Uterus (tissue), 4 donors: ENCODE measurements around the gene PRKCE. TPM values are rescaled to one million over a fixed set of nuclear protein-coding genes. Genes with fewer than 3 reads are reported as not detected.
A peak's percentile ranks its signal among the peaks of the same experiment; 100 is the strongest.

Experiments
- DNase-seq, 2 donors: peaks; one replicate each; pipeline ENCODE4 v3.0.0-alpha.2; 2019 to 2020
- H3K27ac ChIP-seq, 2 donors: fragments of 200-600 bp; sonication (generic); 1 replicate in 1 of 2; 2 replicates in 1 of 2; pipeline ENCODE4 v1.5.1; 2016 to 2018
- H3K27me3 ChIP-seq, 2 donors: fragments of 200-600 bp; sonication (generic); one replicate each; pipeline ENCODE4 v1.5.1; 2018 to 2019; ENCODE audit warnings: control low read depth in 1 of 2
- H3K36me3 ChIP-seq, 2 donors: fragments of 200-600 bp; sonication (generic); one replicate each; pipeline ENCODE4 v1.5.1; 2019; ENCODE audit warnings: control low read depth in 1 of 2
- H3K4me1 ChIP-seq, 2 donors: fragments of 200-600 bp; sonication (generic); one replicate each; pipeline ENCODE4 v1.5.1; 2018 to 2019; ENCODE audit warnings: control low read depth in 1 of 2
- H3K4me3 ChIP-seq, 2 donors: fragments of 200-600 bp; sonication (generic); 1 replicate in 1 of 2; 2 replicates in 1 of 2; pipeline ENCODE4 v1.5.1; 2018 to 2019; ENCODE audit warnings: mild to moderate bottlenecking in 1 of 2
- H3K9me3 ChIP-seq, 2 donors: fragments of 200-600 bp; sonication (generic); one replicate each; pipeline ENCODE4 v1.5.1; 2019; ENCODE audit warnings: control low read depth in 1 of 2
- POLR2A ChIP-seq, 2 donors: fragments of 450-650 bp; IDR thresholded peaks; one replicate each; pipeline ENCODE4 v1.6.1; 2016; ENCODE audit warnings: antibody characterized with exemption in 2 of 2, mild to moderate bottlenecking in 1 of 2, moderate library complexity in 1 of 2
- intact Hi-C: fragments of 100-400 bp; cut with DNase I; formaldehyde crosslinking; loops from one replicate; pipeline ENCODE4 v1.15.1; 2023; ENCODE audit warnings: low total_unique reads
- total RNA-seq, 4 donors: library from RNA; depleted of rRNA in 3 of 4; stranded (reverse); fragments of >200 nt in 3 of 4; gene quantifications; one replicate each; pipeline versions ENCODE4 v1.1.0 to v1.2.4, GENCODE V29; 2014 to 2023
- TF ChIP-seq, protein P1 (sequence below), 4 experiments: fragments of 200-600 bp in 2 of 4; fragments of 450-650 bp in 2 of 4; sonication (generic) in 2 of 4; IDR thresholded peaks; one replicate each; pipeline ENCODE4 v1.5.1; 2016 to 2019; ENCODE audit warnings: antibody characterized with exemption in 4 of 4, mild to moderate bottlenecking in 2 of 4, moderate library complexity in 1 of 4
- donor health status: DM: yes; HTN: yes; CAD: no.

Gene PRKCE
- total RNA-seq, 4 donors from 2014 or later, result 3.8 to 47.6 (median 14.2) TPM

DNA sequence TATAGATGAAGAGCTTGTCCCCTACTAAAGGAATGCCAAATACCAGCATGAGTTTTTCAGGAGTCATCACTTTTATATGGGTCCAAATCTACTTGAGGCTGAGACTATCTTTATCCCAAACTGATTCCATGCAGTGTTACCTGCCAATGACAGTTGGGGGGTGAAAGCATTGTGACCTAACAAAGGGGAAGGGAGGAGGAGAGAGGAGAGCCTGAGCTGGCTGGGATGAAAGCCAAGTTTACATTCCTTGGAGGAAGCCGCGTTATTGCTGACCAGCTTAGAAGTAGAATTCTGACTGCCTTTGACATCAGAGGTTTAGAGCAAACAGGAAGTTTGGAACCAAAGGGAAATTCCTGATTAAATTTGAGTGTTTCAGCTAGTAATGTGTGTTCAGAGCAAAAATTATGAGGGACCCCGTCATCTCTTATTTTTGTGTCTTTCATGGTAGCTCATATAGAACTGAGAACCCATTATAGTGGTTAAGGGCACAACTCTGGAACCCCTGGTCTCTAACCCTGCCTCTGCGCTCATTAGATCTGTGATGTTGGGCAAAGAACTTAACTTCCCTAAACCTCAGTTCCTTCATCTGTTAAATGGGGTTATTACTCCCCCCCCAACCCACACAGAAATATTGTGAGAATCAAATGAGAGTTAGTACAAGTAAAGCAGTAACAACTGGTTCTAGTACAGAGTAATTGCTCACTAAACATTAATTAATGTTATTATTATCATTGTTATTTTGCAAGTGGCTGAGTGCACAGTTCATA lies 446.4 kb downstream of the PRKCE start:
- Histone ChIP-seq H3K4me3 (no peak overlapping the region), H3K36me3 (no peaks in the 10 kb centered on the region), H3K4me1 (no peaks in the 10 kb centered on the region), H3K27me3 (no peaks in the 10 kb centered on the region), H3K27ac (peak overlapping the region; percentile 64 to 72), H3K9me3 (no peaks in the 10 kb centered on the region)
- peak; percentile 59 to 80 for DNase-seq
- intact Hi-C loops, result no loop called here
- TF ChIP-seq POLR2A (IDR thresholded peaks at IDR 0.05), result no peak
- TF ChIP-seq, protein P1, sequence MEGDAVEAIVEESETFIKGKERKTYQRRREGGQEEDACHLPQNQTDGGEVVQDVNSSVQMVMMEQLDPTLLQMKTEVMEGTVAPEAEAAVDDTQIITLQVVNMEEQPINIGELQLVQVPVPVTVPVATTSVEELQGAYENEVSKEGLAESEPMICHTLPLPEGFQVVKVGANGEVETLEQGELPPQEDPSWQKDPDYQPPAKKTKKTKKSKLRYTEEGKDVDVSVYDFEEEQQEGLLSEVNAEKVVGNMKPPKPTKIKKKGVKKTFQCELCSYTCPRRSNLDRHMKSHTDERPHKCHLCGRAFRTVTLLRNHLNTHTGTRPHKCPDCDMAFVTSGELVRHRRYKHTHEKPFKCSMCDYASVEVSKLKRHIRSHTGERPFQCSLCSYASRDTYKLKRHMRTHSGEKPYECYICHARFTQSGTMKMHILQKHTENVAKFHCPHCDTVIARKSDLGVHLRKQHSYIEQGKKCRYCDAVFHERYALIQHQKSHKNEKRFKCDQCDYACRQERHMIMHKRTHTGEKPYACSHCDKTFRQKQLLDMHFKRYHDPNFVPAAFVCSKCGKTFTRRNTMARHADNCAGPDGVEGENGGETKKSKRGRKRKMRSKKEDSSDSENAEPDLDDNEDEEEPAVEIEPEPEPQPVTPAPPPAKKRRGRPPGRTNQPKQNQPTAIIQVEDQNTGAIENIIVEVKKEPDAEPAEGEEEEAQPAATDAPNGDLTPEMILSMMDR (IDR thresholded peaks at IDR 0.05), result no peak

DNA sequence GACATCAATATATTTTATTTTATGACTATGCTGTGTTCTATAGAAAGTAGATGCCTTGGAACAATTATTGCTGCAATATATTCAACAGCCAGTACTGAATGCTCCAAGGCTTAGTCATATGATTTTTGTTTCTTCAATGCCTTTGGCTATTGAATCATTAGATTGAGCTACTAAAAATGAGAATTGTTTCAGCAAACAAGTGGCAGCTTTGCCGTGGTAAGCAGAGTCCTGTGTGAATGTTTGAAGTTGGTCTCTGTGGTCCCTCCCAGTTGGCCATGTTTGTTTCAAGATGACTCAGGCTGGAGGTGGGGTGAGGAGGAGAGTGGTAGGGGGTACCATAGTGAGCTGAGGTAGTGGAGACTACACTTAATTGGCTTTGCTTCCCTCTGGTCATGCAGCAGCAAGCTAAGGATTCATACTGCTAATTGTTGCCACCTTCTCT lies 447.2 kb downstream of the PRKCE start:
- intact Hi-C loops, result no loop called here
- no peak overlapping the region for H3K4me3 ChIP-seq
- H3K27me3 ChIP-seq, result no peaks in the 10 kb centered on the region
- peak overlapping the region in 1 of 2 donors; percentile 72 for H3K27ac ChIP-seq
- H3K36me3 ChIP-seq, result no peaks in the 10 kb centered on the region
- no peak for DNase-seq
- TF ChIP-seq, protein P1 (IDR thresholded peaks at IDR 0.05), result no peak
- TF ChIP-seq POLR2A (IDR thresholded peaks at IDR 0.05), result no peak
- no peaks in the 10 kb centered on the region for H3K4me1 ChIP-seq
- no peaks in the 10 kb centered on the region for H3K9me3 ChIP-seq

DNA sequence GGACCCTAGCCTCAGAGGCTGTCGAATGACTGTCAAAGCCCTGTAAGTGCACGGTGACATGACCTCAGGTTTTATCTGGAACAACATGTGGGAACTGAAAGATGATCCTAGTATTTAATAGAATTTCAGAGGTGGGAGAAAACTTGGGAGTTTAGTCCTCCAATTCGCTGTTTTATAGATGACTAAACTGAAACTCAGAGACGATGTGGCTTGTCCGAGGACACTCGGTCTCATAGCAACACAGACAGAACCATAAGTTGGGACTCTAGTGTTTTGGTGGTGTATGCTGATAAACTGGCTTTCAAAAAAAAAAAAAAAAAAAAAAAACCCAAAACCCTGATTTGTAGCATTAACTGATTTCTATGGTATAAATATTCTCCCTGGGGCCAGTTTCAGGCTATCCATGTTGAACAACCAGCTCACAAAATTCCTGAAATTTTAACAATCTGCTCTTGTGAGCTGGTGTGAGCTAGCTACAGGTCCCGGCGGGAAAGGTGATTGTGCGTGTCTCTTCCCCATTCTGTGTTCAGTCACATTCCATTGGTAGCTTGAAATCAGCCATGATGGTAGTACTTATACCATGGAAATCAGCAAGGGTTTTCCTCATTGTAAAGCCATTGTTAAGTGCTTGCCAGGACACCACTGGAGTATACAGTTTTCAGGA lies 450.2 kb downstream of the PRKCE start:
- no peaks in the 10 kb centered on the region for H3K4me1 ChIP-seq
- intact Hi-C loops, result no loop called here
- no peaks in the 10 kb centered on the region for H3K27me3 ChIP-seq
- H3K9me3 ChIP-seq, result no peaks in the 10 kb centered on the region
- no peak for DNase-seq
- H3K36me3 ChIP-seq, result no peaks in the 10 kb centered on the region
- H3K4me3 ChIP-seq, result no peak overlapping the region
- no peak overlapping the region for H3K27ac ChIP-seq
- no peak for TF ChIP-seq POLR2A (IDR thresholded peaks at IDR 0.05)
- TF ChIP-seq, protein P1 (IDR thresholded peaks at IDR 0.05), result no peak

DNA sequence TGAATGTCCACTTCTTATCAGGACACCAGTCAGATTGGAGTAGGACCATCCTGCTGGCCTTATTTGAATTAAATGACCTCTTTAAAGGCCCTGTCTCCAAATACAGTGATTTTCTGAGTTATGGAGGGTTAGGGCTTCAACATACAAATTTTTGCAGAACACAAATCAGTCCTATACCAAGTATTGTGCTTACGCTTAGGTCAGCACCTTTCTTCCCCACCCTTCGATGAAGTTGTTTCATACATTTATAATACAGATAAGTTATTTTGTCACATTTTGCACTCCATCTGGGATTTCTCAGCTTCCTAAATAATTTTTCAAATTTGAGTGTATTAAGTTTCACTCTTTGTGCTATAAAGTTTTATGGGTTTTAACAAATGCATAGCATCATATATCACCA lies 455.2 kb downstream of the PRKCE start:
- H3K9me3 ChIP-seq, result no peaks in the 10 kb centered on the region
- TF ChIP-seq, protein P1 (IDR thresholded peaks at IDR 0.05), result no peak
- TF ChIP-seq POLR2A (IDR thresholded peaks at IDR 0.05), result no peak
- intact Hi-C loops, result no loop called here

DNA sequence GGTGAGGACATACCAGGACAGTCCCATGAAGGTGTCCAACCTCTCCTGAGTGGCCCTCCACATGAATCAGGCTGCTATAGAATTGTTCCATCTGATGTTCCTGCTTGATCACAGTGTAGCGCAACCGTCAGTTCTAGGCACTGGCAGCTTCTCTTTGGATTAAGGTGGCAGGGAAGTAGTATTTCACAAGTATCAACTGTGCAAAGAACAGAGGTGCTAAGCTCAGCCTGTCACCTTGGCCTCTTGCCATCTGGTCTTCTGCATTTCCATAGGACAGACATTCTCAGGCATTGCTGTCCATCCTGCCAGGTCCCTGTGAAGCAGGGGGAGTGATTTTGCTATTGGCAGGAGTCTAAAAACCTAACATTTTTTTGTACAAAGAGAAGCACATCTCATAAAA lies 463.5 kb downstream of the PRKCE start:
- Histone ChIP-seq H3K27ac (no peak overlapping the region), H3K4me1 (peaks cover 0 to 9% of the 10 kb centered on the region in 2 donors), H3K4me3 (no peak overlapping the region), H3K27me3 (no peaks in the 10 kb centered on the region), H3K36me3 (no peaks in the 10 kb centered on the region), H3K9me3 (no peaks in the 10 kb centered on the region)
- no peak for DNase-seq
- intact Hi-C loops, result no loop called here
- TF ChIP-seq, protein P1 (IDR thresholded peaks at IDR 0.05), result no peak
- no peak for TF ChIP-seq POLR2A (IDR thresholded peaks at IDR 0.05)

More for the DNA sequence above, 455.2 kb downstream of the PRKCE start:
- Histone ChIP-seq H3K4me1 (no peaks in the 10 kb centered on the region), H3K27me3 (no peaks in the 10 kb centered on the region), H3K36me3 (no peaks in the 10 kb centered on the region), H3K27ac (no peak overlapping the region), H3K4me3 (no peak overlapping the region)
- DNase-seq, result no peak
